HG02852 (cell line): ENCODE measurements around the gene FAM221B.

Experiments used
- ATAC-seq: cut with Tn5 transposase; IDR thresholded peaks from one replicate; pipeline ENCODE4 v1.9.1; 2021; ENCODE audit warnings: mild to moderate bottlenecking, moderate library complexity; ENCODE audit not compliant: unreplicated experiment

Gene FAM221B

GRCh38 chr9:35828716-35829083, at the start of gene FAM221B:
TSS of gene FAM221B (minus strand) at chr9:35828732. CDS start at chr9:35826161, 2,571 bp downstream.
- ATAC-seq, result no peak

- ATAC-seq, result no peak
Measured at GRCh38 chr9:35872505-35872904, 44.0 kb upstream of the FAM221B start.

GRCh38 chr9:35871545-35871944, 43.0 kb upstream of the FAM221B start:
- no peak for ATAC-seq

- no peak for ATAC-seq
Measured at GRCh38 chr9:35870351-35870923, 41.9 kb upstream of the FAM221B start, which contains the start of gene OR13J1. TSS of gene OR13J1 (minus strand) at chr9:35870401. CDS start at chr9:35870401, 0 bp downstream.

GRCh38 chr9:35869621-35870216, 41.2 kb upstream of the FAM221B start:
- ATAC-seq, result no peak

GRCh38 chr9:35868933-35869332, 40.4 kb upstream of the FAM221B start:
- no peak for ATAC-seq

GRCh38 chr9:35867538-35867937, 39.0 kb upstream of the FAM221B start:
- ATAC-seq, result no peak

- no peak for ATAC-seq
Measured at GRCh38 chr9:35864695-35865255, 36.2 kb upstream of the FAM221B start.

GRCh38 chr9:35863583-35863982, 35.1 kb upstream of the FAM221B start:
- ATAC-seq, result no peak

GRCh38 chr9:35862328-35862727, 33.8 kb upstream of the FAM221B start:
- ATAC-seq, result no peak

GRCh38 chr9:35861161-35861897, 32.8 kb upstream of the FAM221B start:
- ATAC-seq, result no peak

GRCh38 chr9:35859990-35860339, 31.4 kb upstream of the FAM221B start:
- ATAC-seq, result no peak

GRCh38 chr9:35859310-35859989, 30.9 kb upstream of the FAM221B start:
- no peak for ATAC-seq

- ATAC-seq, result no peak
Measured at GRCh38 chr9:35858458-35858857, 29.9 kb upstream of the FAM221B start.

GRCh38 chr9:35856882-35857281, 28.4 kb upstream of the FAM221B start:
- no peak for ATAC-seq

- no peak for ATAC-seq
Measured at GRCh38 chr9:35856206-35856605, 27.7 kb upstream of the FAM221B start.

GRCh38 chr9:35854091-35854762, 25.7 kb upstream of the FAM221B start:
- ATAC-seq, result no peak

GRCh38 chr9:35852876-35853865, 24.6 kb upstream of the FAM221B start:
- ATAC-seq, result no peak

- no peak for ATAC-seq
Measured at GRCh38 chr9:35852267-35852815, 23.8 kb upstream of the FAM221B start.
